KBM-7 (cell line): ENCODE results near the gene RTN3.
A peak's percentile ranks its signal among the peaks of the same experiment; 100 is the strongest.

Experiments
- DNase-seq: peaks from one replicate; pipeline ENCODE4 v3.0.0-alpha.2; 2015
- in situ Hi-C: fragments of 300-500 bp; cut with MboI; formaldehyde crosslinking; loops from 2 replicates; pipeline ENCODE4 v1.14.3; 2020; ENCODE audit warnings: low sequenced_read_pairs, low pct_unique_long_range_greater_than_20kb, mixed read lengths

Gene RTN3

GRCh38 chr11:63793161-63793560 lies 111.9 kb downstream of the RTN3 start:
- peak; percentile 28 for DNase-seq
- in situ Hi-C loops, result no loop called here

GRCh38 chr11:63795066-63795465 lies 113.8 kb downstream of the RTN3 start:
- no peak for DNase-seq
- in situ Hi-C loops, result no loop called here

- in situ Hi-C loops, result no loop called here
- no peak for DNase-seq
Measured at GRCh38 chr11:63800921-63801320, 119.6 kb downstream of the RTN3 start.

- in situ Hi-C loops, result no loop called here
- no peak for DNase-seq
Measured at GRCh38 chr11:63802637-63803414, 121.5 kb downstream of the RTN3 start.

- in situ Hi-C loops, result no loop called here
- no peak for DNase-seq
Measured at GRCh38 chr11:63804259-63804658, 123.0 kb downstream of the RTN3 start.

GRCh38 chr11:63805844-63806415 lies 124.6 kb downstream of the RTN3 start:
- in situ Hi-C loops, result no loop called here

More at GRCh38 chr11:63805844-63806415, 124.6 kb downstream of the RTN3 start:
- DNase-seq, result no peak
